KOPT-K1 (cell line): Measurements from ENCODE around the gene TNFRSF13B.
"Not testable (repeated sequence)": the region's sequence is repeated elsewhere in the genome, so short reads cannot be mapped to it uniquely, and the experiment has no call there.

Experiments
- H3K27ac ChIP-seq: fragments of 200-600 bp; sonication (generic); 2 replicates; pipeline ENCODE4 v1.5.1; 2016; ENCODE audit warnings: antibody characterized with exemption, mild to moderate bottlenecking, low read depth, low read length; ENCODE audit not compliant: poor library complexity, severe bottlenecking
- H3K36me3 ChIP-seq: fragments of 200-600 bp; sonication (generic); 2 replicates; pipeline ENCODE4 v1.5.1; 2017; ENCODE audit warnings: antibody characterized with exemption, mild to moderate bottlenecking, low read length, moderate library complexity; ENCODE audit not compliant: insufficient read depth
- H3K9me3 ChIP-seq: fragments of 200-600 bp; sonication (generic); 2 replicates; pipeline ENCODE4 v1.5.1; 2017; ENCODE audit warnings: antibody characterized with exemption, low read length, mild to moderate bottlenecking; ENCODE audit not compliant: insufficient read depth, poor library complexity, severe bottlenecking

The TNFRSF13B gene

DNA sequence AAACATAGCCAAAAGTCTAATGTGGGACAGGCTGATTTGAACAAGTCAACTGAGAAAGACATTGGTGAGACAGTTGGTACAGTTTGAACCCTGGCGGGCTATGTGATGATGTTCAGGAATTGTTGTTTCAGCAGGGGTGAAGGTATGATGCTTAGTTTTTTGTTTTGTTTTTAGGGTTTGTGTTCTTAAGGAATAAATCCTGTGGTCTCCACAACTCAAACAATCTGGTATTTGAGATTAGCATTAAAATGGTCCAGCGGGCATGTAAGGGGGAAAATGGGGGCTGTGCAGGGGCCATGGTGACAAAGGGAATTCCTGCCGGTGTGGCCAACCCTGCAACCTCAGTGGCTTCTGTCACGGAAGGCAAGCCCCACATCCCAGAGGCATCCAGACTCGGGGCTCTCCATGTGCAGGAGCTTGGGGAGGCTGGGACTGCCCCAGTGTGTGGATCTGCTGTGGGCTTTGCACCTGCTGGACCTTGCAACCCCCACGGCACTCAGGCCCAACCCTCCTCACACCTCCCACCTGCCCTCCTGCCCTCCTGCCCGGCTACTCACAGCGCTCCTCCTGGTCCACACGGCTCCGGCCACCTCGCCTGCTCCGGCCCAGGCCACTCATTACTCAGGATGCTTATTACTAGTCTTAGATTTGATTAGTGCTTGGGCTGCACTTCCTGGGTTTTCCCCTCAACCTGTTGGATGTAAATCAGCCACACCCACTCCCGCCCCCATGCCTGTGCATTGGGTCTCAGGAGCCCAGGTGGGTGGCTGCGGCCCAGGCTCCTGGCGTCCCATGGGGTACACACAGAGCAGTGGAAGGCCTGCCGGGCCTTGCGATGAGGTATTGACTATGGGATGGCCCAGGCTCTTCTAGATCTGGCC is at the start of gene TNFRSF13B:
Gene TNFRSF13B (minus strand): TSS at position 661 of the 881 bp plus-strand sequence. CDS start 43 bp downstream, at position 618.
- H3K36me3 ChIP-seq: no peaks in the 10 kb centered on the region
- peaks cover 5% of the 10 kb centered on the region for H3K9me3 ChIP-seq
- H3K27ac ChIP-seq: peak within 1 kb of the TSS; percentile 94

DNA sequence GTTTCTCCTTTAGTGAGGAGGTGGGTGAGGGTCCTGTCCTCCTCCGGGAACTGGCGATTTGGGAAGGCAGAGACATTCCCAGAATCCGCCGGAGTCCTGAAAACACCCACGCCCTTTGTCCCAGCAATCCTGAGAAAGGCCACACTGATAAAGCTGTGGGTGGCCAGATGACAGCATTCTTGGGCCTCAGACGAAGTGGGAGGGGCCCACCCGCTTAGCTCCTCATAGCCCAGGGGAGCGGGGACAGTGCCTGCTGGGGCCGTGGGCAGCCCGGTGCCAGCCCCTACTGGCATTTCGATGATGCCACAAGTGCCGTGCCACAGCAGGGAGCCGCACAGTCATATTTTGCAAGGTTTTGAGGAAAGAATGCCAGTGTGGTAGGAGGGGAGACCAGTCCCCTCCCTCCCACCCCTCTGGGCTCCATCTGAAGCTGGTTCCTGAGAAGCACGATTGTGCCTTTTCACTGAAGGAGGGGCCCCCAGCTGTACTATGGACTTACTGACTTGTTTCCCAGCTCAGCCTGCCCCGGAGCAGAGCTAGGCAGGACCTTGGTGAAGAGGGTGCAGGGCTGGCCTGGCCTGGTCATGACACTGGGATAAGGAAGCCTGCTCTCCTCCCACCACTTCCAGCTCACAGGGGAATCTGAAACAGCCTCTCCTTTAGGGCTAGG is 49.4 kb upstream of the TNFRSF13B start:
- H3K9me3 ChIP-seq: no peaks in the 10 kb centered on the region
- H3K27ac ChIP-seq: no peak overlapping the region
- no peaks in the 10 kb centered on the region for H3K36me3 ChIP-seq

DNA sequence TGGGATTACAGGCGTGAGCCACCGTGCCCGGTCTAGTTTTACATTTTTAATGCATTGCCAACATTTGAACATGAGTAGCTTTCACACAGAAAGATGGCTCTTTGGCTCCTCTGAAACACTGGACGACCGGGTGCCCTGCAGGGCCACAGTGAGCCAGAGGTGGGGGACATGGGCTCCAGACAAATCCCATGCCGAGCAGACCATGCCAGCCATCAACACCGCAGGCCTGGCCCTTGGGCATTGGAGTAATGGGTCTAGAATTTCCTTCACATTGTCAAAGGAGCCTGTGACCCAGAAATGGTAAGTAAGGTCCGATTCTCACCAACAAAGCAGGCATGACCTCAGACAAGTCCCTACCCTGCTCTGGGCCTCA is 48.9 kb upstream of the TNFRSF13B start:
- H3K36me3 ChIP-seq: no peaks in the 10 kb centered on the region
- no peak overlapping the region for H3K27ac ChIP-seq
- H3K9me3 ChIP-seq: no peaks in the 10 kb centered on the region

DNA sequence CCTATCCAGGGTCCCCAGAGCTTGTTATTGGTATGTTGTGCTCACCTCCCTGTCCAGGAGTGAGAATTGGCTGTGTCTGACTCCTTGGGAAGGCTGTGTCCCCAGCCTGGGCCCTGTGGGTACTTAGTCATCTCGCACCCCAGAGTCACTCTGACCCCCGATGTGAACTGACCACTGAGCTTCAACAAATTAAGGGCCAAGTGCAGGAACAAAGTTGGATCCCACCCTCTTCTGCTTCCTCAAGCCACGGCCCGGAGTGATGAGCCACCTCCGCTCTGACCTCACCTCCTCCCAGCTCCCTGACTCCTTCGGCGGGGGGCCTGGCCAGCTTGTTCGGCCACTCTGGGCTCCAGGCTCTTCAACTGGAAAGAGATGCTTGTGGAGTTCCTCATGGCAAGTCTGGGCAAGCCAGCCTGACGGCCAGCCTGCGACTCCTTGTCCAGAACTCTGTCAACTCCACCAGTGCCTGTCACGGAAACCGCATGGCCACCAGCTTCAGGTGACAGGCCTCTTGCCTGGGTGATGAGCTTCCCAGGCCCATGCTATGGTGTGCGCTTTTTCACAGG is 48.1 kb upstream of the TNFRSF13B start:
- Histone ChIP-seq H3K9me3 (no peaks in the 10 kb centered on the region), H3K27ac (no peak overlapping the region), H3K36me3 (no peaks in the 10 kb centered on the region)

DNA sequence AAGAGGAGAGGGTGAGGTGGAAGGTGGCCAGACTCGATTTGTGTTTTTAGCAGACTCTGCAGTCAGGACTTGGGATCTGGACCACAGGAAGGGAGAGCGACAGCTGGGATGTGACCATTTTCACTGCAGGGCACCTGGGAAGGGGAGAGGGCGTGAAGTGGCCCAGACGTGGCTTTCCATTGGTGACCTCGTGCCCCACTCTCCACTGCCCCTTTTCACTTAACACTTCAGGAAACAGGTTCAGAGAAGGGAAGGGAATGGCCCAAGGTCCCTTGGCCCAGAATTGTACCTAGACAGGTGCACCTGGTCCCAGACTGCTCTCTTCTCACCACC is 47.5 kb upstream of the TNFRSF13B start:
- Histone ChIP-seq H3K9me3 (no peaks in the 10 kb centered on the region), H3K27ac (no peak overlapping the region), H3K36me3 (no peaks in the 10 kb centered on the region)

DNA sequence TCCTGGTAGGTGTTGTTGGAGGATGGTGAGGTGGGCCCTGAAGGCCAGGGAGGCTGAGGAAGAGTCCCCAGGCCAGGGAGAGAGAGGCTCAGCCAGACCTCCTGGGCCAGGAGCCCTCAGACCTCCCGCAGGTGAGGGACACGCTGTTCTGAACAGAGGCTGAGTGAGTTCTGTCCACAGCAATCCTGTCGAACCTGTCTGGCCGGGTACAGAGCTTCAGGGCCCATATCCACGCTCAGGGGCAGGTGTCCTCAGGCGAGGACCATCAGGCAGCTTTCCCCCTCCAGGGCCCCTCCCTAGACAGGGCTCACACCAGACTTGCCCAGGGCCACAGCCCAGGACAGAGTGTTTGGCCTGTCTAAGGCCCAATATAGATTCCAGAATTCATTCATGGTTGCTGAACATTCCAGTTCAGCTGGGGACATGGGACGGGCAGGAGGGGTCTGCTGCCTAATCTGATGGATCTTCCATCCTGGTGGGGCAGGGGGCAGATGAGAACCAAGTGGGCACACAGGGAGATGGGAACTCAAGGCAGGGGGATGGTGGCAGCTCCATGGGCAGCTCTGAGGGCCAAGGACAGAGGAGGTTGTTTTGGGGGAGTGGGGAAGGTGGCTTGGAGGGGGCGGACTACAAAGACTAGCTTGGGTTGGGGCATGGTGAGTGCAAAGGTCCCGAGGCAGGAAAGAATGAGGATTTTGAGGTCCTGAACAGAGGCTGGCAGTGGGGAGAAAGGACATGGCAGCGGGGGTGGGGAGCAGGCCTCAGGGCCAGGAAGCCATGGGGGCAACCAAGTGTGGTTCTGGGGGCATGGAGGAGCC is 46.9 kb upstream of the TNFRSF13B start:
- H3K27ac ChIP-seq: peak overlapping the region; percentile 17
- no peaks in the 10 kb centered on the region for H3K9me3 ChIP-seq
- no peaks in the 10 kb centered on the region for H3K36me3 ChIP-seq

DNA sequence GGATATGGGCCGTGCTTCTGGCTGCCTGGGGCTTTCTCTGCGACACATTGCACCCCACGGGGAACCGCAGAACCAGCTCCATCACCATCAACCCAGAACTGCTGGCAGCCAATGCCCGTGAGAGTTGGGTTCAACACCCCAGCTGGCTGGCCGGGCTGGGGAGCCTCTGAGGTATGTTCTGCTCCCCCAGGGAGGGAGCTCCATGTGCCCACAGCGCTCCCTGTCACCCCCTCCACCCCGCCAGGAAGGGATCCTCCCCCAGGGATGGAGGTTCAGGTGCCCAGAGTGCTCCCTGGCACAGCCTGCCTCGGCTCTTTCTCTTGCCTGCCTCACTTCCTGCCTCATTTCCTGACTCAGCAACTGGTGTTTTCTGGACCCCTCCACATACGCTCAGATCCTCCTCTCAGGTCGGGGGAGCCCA is 46.1 kb upstream of the TNFRSF13B start:
- H3K27ac ChIP-seq: peak overlapping the region; percentile 17
- no peaks in the 10 kb centered on the region for H3K36me3 ChIP-seq
- no peaks in the 10 kb centered on the region for H3K9me3 ChIP-seq

DNA sequence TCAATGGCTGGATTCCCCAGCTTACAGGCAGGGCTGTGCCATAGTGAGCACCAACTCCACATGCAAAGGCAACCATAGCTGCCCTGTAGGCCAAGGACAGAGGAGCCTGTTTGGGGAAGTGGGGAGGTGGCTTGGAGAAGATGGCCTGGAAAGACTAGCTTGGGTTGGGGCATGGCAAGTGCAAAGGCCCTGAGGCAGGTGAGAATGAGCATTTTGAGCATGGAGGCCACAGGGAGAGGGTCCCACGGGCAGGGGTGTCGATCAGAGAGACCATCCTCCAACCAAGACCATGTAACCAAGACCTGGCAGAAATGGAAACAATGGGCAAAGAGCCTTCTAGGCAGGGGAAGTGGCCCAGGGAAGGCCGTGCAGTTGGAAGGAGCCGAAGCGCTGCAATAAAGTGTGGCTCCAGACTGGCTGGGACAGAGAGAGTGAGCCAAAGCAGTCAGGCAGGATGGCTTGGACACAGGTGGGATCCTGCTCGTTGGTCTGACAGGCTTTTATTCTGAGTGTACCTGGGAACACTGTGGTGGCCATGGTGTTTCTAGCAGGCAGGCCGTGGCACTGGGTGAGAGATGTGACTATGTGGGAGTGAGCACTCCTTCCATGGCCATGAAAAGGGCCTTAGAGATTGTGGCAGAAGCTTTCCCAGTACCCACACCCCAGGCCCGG is 45.6 kb upstream of the TNFRSF13B start:
- Histone ChIP-seq H3K9me3 (no peaks in the 10 kb centered on the region), H3K36me3 (no peaks in the 10 kb centered on the region), H3K27ac (no peak overlapping the region)

DNA sequence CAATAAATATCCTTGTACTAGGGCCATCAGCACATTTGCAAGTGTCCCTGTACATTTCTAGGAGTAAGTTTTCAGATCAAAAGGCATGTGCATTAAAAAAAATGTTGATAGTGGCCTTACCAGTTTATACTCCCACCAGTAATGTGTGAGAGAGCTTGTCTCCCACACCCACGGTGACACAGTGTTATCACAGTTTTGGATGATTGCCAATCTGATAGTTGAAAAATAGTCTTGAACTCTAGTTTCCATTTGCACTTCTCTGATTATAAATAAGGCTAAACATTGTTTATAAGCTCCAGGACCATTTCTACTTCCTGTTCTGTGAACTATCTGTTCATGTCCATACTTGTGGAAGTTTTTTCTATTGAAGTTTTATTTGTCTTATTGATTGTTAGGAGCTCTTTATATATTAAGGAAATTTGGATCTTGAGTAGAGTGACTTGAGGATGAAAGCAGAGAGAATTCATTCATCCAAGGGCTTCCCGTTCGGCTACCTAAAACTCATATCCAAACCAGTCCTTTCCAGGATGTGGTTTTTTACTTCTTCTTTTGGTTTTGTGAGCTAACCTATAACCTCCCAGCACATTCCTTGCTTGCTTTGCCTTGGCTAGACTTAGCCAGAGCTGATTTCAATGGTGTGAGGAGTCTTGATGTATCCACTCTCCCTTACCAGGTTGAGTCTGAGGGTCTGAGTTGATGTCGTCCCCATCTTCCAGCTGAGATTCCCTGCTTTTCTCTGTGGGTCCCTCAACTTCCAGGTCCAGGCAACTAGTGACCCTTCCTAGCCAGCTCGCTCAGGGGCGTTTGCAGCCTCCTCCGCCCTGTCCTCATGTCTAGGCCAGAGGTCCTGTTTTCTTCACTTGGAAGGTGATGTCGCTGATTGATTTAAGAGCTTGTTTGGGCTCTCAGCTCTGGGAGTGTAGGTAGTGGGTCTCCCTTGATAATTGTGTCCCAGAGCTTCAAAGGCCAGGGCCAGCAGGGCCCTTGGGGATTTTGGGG is 44.6 kb upstream of the TNFRSF13B start:
- H3K9me3 ChIP-seq, H3K36me3 ChIP-seq, H3K27ac ChIP-seq: not testable (repeated sequence)

DNA sequence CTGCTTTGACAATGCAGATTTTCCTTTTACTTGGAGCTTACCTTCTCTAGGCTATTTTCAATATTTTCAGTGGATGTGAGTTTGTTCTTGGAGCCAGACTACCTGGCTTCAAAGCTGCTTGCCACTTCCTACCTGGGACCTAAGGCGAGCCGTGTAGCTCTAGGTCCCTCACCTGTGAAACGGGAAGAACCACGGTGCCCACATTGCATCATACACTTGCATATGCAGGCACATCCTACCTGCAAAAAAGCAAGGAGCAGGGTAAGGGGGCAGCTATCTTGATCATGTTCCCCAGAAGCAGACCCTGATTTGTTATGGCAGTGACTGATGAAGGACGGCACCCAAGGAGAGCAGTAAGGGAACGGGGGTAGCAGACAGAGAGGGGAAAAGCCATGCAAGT is 43.3 kb upstream of the TNFRSF13B start:
- Histone ChIP-seq H3K36me3 (no peaks in the 10 kb centered on the region), H3K27ac (no peak overlapping the region), H3K9me3 (no peaks in the 10 kb centered on the region)

DNA sequence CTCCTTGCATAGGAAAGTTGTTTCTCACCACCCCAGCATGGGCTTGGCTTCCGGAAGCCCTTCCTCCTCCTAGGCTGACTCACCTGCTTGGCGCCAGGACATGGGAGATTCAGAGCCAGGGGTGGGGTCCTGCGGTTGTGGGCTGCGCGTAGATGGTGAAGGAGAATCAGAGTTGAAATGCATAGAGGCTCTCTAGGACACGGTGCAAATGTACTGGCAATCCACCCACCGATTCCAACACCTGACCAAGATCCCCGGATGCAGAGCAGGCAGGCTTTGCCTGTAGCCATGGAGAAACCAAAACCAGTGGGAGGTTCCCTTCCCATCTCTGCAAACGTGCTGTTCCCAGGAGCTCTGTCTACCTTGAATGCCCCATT is 42.8 kb upstream of the TNFRSF13B start:
- H3K36me3 ChIP-seq, H3K27ac ChIP-seq, H3K9me3 ChIP-seq: not testable (repeated sequence)

DNA sequence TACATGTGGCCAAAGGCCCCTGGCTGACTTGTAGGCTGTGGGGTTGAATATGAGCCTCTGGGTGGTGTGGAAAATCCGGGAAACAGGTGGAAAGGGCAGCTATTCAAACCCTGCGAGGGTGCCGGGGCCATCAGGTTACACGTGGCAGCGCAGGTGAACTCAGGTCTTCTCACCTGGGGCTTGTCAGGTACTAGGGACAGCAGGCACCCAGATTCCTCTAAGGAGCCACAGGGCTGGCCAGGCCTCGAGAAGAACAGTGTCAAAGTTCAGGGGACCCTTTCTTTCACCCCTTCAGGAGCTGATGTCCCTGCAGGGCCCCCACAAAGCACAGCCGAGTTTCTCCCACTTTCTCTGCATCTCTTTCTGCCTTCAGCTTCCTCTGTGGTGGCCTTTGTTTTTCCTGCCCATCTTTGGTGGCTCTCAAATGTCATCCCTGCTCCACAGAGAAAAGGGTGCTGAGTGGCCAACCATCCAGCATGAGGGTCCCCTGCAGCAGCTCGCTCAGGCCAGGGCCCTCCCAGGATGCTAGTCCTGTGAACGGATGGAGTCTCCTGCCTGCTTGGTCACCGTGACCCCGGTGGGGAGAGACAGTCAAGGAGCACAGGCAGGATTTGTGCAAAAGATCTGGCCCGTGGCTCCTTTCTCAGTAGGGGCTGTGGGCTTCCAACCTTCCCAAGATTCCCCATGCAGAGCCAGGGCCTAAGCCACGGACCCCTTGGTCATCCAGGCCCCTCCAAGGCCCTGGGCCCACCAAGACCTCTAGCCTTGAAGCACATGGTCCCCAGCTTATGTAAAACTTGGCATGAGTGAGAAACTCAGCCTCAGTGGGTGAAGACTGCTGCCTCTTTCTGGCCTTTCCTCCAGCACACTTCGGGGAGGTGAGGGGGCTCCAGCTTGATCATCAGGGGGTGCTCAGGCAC is 42.2 kb upstream of the TNFRSF13B start:
- not testable (repeated sequence) for H3K9me3 ChIP-seq, H3K36me3 ChIP-seq, H3K27ac ChIP-seq
